ENCODE measurements around the gene FERMT2.

DNA sequence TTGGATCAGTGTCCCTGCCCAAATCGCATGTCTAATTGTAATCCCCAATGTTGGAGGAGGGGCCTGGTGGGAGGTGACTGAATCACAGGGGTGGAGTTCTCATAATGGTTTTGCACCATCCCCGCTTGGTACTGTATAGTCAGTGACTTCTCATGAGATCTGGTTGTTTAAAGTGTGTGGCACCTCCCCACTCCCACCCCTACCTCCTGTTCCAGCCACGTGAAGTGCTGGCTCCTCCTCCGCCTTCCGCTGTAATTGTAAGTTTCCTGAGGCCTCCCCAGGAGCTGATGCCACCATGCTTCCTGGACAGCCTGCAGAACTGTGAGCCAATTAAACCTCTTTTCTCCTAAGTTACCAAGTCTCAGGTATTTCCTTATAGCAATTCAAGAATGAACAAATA lies 67.2 kb downstream of the FERMT2 start:
- TF ChIP-seq, protein P1, sequence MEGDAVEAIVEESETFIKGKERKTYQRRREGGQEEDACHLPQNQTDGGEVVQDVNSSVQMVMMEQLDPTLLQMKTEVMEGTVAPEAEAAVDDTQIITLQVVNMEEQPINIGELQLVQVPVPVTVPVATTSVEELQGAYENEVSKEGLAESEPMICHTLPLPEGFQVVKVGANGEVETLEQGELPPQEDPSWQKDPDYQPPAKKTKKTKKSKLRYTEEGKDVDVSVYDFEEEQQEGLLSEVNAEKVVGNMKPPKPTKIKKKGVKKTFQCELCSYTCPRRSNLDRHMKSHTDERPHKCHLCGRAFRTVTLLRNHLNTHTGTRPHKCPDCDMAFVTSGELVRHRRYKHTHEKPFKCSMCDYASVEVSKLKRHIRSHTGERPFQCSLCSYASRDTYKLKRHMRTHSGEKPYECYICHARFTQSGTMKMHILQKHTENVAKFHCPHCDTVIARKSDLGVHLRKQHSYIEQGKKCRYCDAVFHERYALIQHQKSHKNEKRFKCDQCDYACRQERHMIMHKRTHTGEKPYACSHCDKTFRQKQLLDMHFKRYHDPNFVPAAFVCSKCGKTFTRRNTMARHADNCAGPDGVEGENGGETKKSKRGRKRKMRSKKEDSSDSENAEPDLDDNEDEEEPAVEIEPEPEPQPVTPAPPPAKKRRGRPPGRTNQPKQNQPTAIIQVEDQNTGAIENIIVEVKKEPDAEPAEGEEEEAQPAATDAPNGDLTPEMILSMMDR (IDR thresholded peaks at IDR 0.05), result no peak
- TF ChIP-seq POLR2A (IDR thresholded peaks at IDR 0.05), result no peak
